GM12801 (cell line): Measurements from ENCODE around the gene PNMT.

ENCODE experiments used
- TF ChIP-seq, protein P1 (sequence below): IDR thresholded peaks from one replicate; pipeline ENCODE4 v1.5.1; 2011; ENCODE audit warnings: control low read depth; ENCODE audit not compliant: insufficient read length; ENCODE audit errors: extremely low read depth

Gene PNMT

GRCh38 chr17:39709319-39709997, 41.2 kb downstream of the PNMT start:
- TF ChIP-seq, protein P1, sequence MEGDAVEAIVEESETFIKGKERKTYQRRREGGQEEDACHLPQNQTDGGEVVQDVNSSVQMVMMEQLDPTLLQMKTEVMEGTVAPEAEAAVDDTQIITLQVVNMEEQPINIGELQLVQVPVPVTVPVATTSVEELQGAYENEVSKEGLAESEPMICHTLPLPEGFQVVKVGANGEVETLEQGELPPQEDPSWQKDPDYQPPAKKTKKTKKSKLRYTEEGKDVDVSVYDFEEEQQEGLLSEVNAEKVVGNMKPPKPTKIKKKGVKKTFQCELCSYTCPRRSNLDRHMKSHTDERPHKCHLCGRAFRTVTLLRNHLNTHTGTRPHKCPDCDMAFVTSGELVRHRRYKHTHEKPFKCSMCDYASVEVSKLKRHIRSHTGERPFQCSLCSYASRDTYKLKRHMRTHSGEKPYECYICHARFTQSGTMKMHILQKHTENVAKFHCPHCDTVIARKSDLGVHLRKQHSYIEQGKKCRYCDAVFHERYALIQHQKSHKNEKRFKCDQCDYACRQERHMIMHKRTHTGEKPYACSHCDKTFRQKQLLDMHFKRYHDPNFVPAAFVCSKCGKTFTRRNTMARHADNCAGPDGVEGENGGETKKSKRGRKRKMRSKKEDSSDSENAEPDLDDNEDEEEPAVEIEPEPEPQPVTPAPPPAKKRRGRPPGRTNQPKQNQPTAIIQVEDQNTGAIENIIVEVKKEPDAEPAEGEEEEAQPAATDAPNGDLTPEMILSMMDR = no peak

- TF ChIP-seq, protein P1 = no peak
These were observed 42.0 kb downstream of the PNMT start for GRCh38 chr17:39709998-39710964.

- TF ChIP-seq, protein P1 = no peak
These were observed 43.6 kb downstream of the PNMT start for GRCh38 chr17:39711851-39712250.

DNA sequence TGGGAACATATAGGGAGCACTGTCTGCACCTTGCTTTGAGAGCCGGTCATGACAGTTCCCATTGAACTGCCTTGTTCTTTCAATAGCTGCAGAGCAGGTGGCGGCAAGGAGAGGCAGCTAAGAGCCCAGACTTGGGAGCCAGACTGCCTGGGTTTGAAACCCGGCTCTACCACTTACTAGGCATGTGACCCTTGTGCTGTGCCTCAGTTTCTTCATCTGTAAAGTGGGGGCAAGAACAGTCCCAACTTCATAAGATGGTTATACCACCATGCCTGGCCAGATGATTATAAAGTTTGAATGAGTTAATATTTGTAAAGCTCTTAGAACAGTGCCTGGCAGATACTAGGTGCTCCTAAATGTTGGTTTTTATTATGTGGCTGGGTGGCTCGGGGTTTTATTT, 46.0 kb downstream of the PNMT start:
- TF ChIP-seq, protein P1 = no peak

- TF ChIP-seq, protein P1 = no peak
These were observed 47.3 kb downstream of the PNMT start for GRCh38 chr17:39715375-39716072.

GRCh38 chr17:39716073-39716818, 48.0 kb downstream of the PNMT start:
- TF ChIP-seq, protein P1 = no peak
